Esophagus muscularis mucosa (tissue), 4 donors: ENCODE data around the gene RUNX2.

Experiments used
- EP300 ChIP-seq: sonication (generic); formaldehyde crosslinking; IDR thresholded peaks from one replicate; pipeline ENCODE4 v1.6.1; 2017; ENCODE audit warnings: antibody characterized with exemption
- POLR2A ChIP-seq: fragments of 450-650 bp; IDR thresholded peaks from one replicate; pipeline ENCODE4 v1.6.1; 2017; ENCODE audit warnings: antibody characterized with exemption, moderate library complexity, mild to moderate bottlenecking, low read depth
- POLR2AphosphoS5 ChIP-seq, 2 donors: sonication (generic); formaldehyde crosslinking; IDR thresholded peaks; one replicate each; pipeline ENCODE4 v1.6.1; 2017; ENCODE audit warnings: antibody characterized with exemption in 2 of 2
- TF ChIP-seq, protein P1 (sequence below), 3 experiments: fragments of 200-600 bp in 2 of 3; fragments of 450-650 bp in 1 of 3; sonication (generic) in 2 of 3; IDR thresholded peaks; one replicate each; pipeline ENCODE4 v1.5.1; 2017 to 2019; ENCODE audit warnings: antibody characterized with exemption in 3 of 3, mild to moderate bottlenecking in 2 of 3, moderate library complexity in 1 of 3

DNA sequence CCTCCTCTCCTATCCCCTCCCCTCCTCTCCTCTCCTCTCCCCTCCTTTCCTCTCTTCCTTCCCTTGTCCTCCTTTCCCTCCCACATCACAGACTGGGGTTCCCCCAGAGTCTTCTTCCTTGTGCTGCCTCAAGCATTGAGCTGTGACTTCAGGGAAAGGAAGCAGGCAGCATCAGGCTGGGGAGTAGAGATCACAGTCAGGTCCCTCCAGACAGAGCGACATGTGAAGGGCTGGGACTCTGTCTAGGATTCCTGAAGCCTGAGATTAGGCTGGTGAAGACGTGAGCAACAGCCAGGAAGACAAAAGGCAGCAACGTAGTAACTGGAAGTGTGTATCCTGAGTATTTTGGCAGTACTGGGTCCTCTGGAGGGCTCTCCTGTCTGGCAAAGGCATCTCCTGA lies 315.0 kb downstream of the RUNX2 start:
- TF ChIP-seq, protein P1, sequence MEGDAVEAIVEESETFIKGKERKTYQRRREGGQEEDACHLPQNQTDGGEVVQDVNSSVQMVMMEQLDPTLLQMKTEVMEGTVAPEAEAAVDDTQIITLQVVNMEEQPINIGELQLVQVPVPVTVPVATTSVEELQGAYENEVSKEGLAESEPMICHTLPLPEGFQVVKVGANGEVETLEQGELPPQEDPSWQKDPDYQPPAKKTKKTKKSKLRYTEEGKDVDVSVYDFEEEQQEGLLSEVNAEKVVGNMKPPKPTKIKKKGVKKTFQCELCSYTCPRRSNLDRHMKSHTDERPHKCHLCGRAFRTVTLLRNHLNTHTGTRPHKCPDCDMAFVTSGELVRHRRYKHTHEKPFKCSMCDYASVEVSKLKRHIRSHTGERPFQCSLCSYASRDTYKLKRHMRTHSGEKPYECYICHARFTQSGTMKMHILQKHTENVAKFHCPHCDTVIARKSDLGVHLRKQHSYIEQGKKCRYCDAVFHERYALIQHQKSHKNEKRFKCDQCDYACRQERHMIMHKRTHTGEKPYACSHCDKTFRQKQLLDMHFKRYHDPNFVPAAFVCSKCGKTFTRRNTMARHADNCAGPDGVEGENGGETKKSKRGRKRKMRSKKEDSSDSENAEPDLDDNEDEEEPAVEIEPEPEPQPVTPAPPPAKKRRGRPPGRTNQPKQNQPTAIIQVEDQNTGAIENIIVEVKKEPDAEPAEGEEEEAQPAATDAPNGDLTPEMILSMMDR (IDR thresholded peaks at IDR 0.05), result no peak
- TF ChIP-seq EP300, result no peak
- no peak for TF ChIP-seq POLR2AphosphoS5 (IDR thresholded peaks at IDR 0.05)
- no peak for TF ChIP-seq POLR2A
